ENCODE measurements around the gene PANK3. TPM values are rescaled to one million over a fixed set of nuclear protein-coding genes. Genes with fewer than 3 reads are reported as not detected.

Gene PANK3
- total RNA-seq, 1 donor from 2014 or later: 38.6 TPM

DNA sequence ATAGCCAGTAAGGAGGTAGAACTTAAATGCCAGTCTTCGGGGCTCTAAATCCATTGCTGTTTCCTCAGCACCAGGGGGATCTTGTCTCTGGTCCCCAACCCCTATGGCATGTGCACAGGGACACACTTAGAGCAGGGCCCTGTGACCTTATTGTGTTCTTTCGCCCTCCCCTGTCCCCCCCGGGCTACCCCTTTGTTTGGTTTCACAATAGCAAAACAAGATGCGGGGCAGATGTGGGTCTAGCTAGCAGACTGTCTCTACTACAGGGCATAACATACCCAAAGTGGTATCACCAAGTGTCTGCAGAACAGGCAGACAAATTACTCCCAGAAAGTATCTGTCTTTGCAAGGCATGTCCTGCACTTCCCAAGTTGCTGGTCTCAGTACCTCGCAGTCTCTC is 48.0 kb downstream of the PANK3 start:
- Histone ChIP-seq H3K27me3 (ENCODE audit: control insufficient read depth in 3 of 3, insufficient read depth in 3 of 3, low read length in 3 of 3) (peaks cover 24 to 41% (median 38%) of the 10 kb centered on the region in 3 donors), H3K4me3 (ENCODE audit: low read length in 3 of 3) (no peak overlapping the region), H3K9me3 (ENCODE audit: control insufficient read depth in 3 of 3, low read length in 3 of 3) (peaks cover 0 to 3% (median 2%) of the 10 kb centered on the region in 3 donors), H3K9ac (ENCODE audit: low read depth in 1 of 3, low read length in 3 of 3) (no peak overlapping the region), H3K27ac (ENCODE audit: low read depth, low read length) (no peak overlapping the region), H3K4me1 (ENCODE audit: control insufficient read depth in 3 of 3, insufficient read depth in 3 of 3, low read length in 3 of 3) (peaks cover 3 to 5% (median 5%) of the 10 kb centered on the region in 3 donors), H3K36me3 (ENCODE audit: control insufficient read depth in 3 of 3, insufficient read depth in 3 of 3, low read length in 3 of 3) (no peaks in the 10 kb centered on the region)

DNA sequence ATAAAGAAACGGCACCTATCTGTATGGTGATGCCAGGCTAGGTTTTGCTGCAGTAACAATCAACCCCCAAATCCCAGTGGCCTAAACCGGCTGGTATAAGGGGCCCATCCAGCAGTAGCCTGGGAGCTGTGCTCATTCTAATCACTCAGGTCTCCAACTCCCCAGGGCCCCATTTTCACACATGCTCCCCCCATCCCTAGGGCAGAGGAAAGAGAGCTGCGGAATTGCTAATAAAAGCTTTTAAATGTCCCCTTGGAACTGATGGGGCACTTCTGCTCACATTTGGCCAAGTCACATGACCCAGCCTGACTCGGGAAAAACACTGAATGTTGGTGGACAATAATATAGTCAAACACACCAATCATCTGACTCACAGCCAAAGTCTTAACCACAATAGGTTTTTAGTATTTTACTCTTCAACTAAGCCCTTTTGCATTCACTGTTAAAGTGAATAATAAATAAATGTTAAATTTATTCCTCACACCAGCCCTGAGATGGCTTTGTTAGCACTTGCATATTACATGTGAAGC is 48.5 kb downstream of the PANK3 start:
- H3K9me3 ChIP-seq (ENCODE audit: control insufficient read depth in 3 of 3, low read length in 3 of 3): peaks cover 0 to 3% (median 2%) of the 10 kb centered on the region in 3 donors
- peaks cover 3 to 5% (median 5%) of the 10 kb centered on the region in 3 donors for H3K4me1 ChIP-seq (ENCODE audit: control insufficient read depth in 3 of 3, insufficient read depth in 3 of 3, low read length in 3 of 3)
- no peaks in the 10 kb centered on the region for H3K36me3 ChIP-seq (ENCODE audit: control insufficient read depth in 3 of 3, insufficient read depth in 3 of 3, low read length in 3 of 3)
- no peak overlapping the region for H3K4me3 ChIP-seq (ENCODE audit: low read length in 3 of 3)
- no peak overlapping the region for H3K9ac ChIP-seq (ENCODE audit: low read depth in 1 of 3, low read length in 3 of 3)
- H3K27ac ChIP-seq (ENCODE audit: low read depth, low read length): no peak overlapping the region
- H3K27me3 ChIP-seq (ENCODE audit: control insufficient read depth in 3 of 3, insufficient read depth in 3 of 3, low read length in 3 of 3): peaks cover 24 to 41% (median 38%) of the 10 kb centered on the region in 3 donors

DNA sequence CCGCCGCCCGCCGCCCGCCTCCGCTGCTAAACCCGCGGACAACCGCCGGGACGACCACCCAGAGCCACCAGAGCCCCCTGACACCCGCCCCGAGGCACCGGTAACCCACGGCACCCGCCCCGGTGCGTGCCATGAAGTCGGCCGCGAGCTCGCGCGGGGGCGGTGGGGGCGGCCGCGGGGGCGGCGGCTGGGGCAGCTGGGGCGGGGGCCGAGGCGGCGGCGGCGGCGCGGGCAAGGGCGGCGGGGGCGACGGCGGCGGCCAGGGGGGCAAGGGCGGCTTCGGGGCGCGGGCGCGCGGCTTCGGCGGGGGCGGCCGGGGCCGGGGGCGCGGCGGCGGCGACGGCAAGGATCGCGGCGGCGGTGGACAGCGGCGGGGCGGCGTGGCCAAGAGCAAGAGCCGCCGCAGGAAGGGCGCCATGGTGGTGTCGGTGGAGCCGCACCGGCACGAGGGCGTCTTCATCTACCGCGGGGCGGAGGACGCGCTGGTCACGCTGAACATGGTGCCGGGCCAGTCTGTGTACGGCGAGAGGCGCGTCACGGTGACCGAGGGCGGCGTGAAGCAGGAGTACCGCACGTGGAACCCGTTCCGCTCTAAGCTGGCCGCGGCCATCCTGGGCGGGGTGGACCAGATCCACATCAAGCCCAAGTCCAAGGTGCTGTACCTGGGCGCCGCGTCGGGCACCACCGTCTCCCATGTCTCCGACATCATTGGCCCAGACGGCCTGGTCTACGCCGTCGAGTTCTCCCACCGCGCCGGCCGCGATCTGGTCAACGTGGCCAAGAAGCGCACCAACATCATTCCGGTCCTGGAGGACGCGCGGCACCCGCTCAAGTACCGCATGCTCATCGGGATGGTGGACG is 49.6 kb downstream of the PANK3 start:
- no peaks in the 10 kb centered on the region for H3K36me3 ChIP-seq (ENCODE audit: control insufficient read depth in 3 of 3, insufficient read depth in 3 of 3, low read length in 3 of 3)
- H3K9ac ChIP-seq (ENCODE audit: low read depth in 1 of 3, low read length in 3 of 3): no peak overlapping the region
- peak overlapping the region in 2 of 3 donors; percentile 36 to 45 for H3K4me3 ChIP-seq (ENCODE audit: low read length in 3 of 3)
- no peak overlapping the region for H3K27ac ChIP-seq (ENCODE audit: low read depth, low read length)
- H3K9me3 ChIP-seq (ENCODE audit: control insufficient read depth in 3 of 3, low read length in 3 of 3): peaks cover 0 to 3% (median 2%) of the 10 kb centered on the region in 3 donors
- H3K4me1 ChIP-seq (ENCODE audit: control insufficient read depth in 3 of 3, insufficient read depth in 3 of 3, low read length in 3 of 3): peaks cover 3 to 5% (median 5%) of the 10 kb centered on the region in 3 donors
- H3K27me3 ChIP-seq (ENCODE audit: control insufficient read depth in 3 of 3, insufficient read depth in 3 of 3, low read length in 3 of 3): peaks cover 24 to 38% (median 37%) of the 10 kb centered on the region in 3 donors

DNA sequence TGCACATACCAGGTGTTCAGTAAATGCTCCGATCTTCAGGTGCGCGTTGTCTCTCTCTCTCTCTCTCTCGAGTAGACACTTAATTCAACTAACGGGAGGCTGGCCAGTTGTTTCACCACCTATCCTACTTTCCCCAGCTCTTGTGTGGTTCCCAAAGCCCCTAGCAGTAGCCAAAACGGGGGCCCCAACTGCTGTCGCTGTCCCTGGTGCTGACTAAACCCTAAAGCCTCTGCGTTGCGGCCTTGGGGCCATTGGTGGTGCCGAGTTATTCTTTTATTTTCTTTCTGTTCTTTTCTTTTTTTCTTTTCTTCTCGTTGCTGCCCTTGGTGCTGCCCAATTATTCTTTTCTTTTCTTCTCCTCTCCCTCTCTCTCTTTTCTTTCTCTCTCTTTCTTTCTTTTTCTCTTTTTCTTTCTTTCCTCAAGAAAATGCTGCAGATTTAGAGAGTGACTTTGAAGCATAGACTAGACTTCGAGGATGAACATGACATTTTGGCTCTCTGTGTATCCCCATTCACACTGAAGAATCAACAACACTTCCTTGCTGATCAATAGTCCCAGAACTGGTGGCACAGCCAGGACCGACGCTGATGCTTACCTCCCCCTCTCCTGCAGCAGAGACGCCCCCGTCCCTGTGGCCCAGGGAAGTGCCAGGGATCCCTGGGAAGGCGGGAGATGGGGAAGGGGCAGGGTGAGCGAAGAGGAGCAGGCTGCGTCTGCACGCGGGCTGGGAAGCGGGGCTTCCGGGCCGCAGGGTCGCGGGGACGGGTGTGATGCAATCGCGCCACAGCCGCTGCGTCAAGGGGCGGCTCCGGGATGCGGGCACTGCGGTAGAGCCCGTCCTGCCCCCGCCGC is 50.4 kb downstream of the PANK3 start, which contains the start of gene FBLL1:
TSS of gene FBLL1 (plus strand) at position 785 of the 853 bp plus-strand sequence. CDS start 200 bp downstream, outside the sequence.
- Histone ChIP-seq H3K27ac (ENCODE audit: low read depth, low read length) (no peak within 1 kb of the TSS), H3K36me3 (ENCODE audit: control insufficient read depth in 3 of 3, insufficient read depth in 3 of 3, low read length in 3 of 3) (no peaks in the 10 kb centered on the region), H3K9me3 (ENCODE audit: control insufficient read depth in 3 of 3, low read length in 3 of 3) (peaks cover 0 to 3% (median 2%) of the 10 kb centered on the region in 3 donors), H3K9ac (ENCODE audit: low read depth in 1 of 3, low read length in 3 of 3) (no peak within 1 kb of the TSS), H3K27me3 (ENCODE audit: control insufficient read depth in 3 of 3, insufficient read depth in 3 of 3, low read length in 3 of 3) (peaks cover 24 to 38% (median 36%) of the 10 kb centered on the region in 3 donors), H3K4me3 (ENCODE audit: low read length in 3 of 3) (peak within 1 kb of the TSS in 2 of 3 donors; percentile 45 to 49), H3K4me1 (ENCODE audit: control insufficient read depth in 3 of 3, insufficient read depth in 3 of 3, low read length in 3 of 3) (peaks cover 3 to 5% (median 5%) of the 10 kb centered on the region in 3 donors)

DNA sequence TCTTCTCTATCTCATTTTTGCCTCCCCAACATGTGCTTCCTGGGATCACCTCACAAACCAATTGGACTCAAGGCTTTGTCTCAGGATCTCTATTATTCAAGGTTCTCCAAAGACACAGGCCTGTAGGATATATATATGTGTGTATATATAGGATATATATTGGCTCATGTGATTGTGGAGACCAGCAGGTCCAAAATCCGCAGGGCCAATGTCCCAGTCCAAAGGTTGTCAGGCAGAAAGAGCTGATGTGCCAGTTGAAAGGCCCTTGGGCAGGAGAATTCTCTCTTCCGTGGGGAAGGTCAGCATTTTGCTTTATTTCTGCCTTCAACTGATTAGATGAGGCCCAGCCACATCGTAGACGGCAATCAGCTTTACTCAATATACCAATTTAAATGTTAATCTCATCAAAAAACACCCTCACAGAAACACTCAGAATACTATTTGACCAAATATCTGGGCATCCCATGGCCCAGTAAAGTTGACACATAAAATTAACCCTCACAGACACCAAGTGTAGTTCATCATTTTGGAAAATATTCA is 51.3 kb downstream of the PANK3 start:
- peaks cover 3 to 5% (median 5%) of the 10 kb centered on the region in 3 donors for H3K4me1 ChIP-seq (ENCODE audit: control insufficient read depth in 3 of 3, insufficient read depth in 3 of 3, low read length in 3 of 3)
- no peaks in the 10 kb centered on the region for H3K36me3 ChIP-seq (ENCODE audit: control insufficient read depth in 3 of 3, insufficient read depth in 3 of 3, low read length in 3 of 3)
- no peak overlapping the region for H3K4me3 ChIP-seq (ENCODE audit: low read length in 3 of 3)
- peaks cover 24 to 38% (median 36%) of the 10 kb centered on the region in 3 donors for H3K27me3 ChIP-seq (ENCODE audit: control insufficient read depth in 3 of 3, insufficient read depth in 3 of 3, low read length in 3 of 3)
- peaks cover 0 to 3% (median 2%) of the 10 kb centered on the region in 3 donors for H3K9me3 ChIP-seq (ENCODE audit: control insufficient read depth in 3 of 3, low read length in 3 of 3)
- H3K9ac ChIP-seq (ENCODE audit: low read depth in 1 of 3, low read length in 3 of 3): no peak overlapping the region
- H3K27ac ChIP-seq (ENCODE audit: low read depth, low read length): no peak overlapping the region

DNA sequence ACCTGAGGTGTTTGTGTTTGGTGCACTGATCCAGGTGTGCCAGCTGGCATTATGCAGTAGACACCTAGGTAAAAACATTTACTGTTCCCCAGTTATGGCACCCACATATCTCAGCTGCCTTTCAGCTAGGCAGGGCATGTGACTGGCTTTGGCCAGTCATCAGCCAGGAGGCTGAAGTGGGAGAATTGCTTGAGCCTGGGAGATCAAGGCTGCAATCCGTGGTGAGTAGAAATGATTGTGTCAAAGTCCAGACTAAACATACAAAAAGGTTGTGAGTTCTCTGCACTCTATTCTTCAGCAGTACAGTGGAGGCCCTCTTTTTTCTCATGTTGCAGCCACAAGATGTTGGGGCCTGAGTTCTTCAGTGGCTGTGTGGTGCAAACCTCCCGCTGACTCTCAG is 53.3 kb downstream of the PANK3 start:
- peaks cover 0 to 3% (median 0%) of the 10 kb centered on the region in 3 donors for H3K36me3 ChIP-seq (ENCODE audit: control insufficient read depth in 3 of 3, insufficient read depth in 3 of 3, low read length in 3 of 3)
- H3K4me3 ChIP-seq (ENCODE audit: low read length in 3 of 3): no peak overlapping the region
- no peak overlapping the region for H3K9ac ChIP-seq (ENCODE audit: low read depth in 1 of 3, low read length in 3 of 3)
- H3K9me3 ChIP-seq (ENCODE audit: control insufficient read depth in 3 of 3, low read length in 3 of 3): peaks cover 0 to 3% (median 2%) of the 10 kb centered on the region in 3 donors
- H3K27ac ChIP-seq (ENCODE audit: low read depth, low read length): no peak overlapping the region
- H3K4me1 ChIP-seq (ENCODE audit: control insufficient read depth in 3 of 3, insufficient read depth in 3 of 3, low read length in 3 of 3): peaks cover 3 to 5% (median 5%) of the 10 kb centered on the region in 3 donors
- peaks cover 16 to 24% (median 20%) of the 10 kb centered on the region in 3 donors for H3K27me3 ChIP-seq (ENCODE audit: control insufficient read depth in 3 of 3, insufficient read depth in 3 of 3, low read length in 3 of 3)

DNA sequence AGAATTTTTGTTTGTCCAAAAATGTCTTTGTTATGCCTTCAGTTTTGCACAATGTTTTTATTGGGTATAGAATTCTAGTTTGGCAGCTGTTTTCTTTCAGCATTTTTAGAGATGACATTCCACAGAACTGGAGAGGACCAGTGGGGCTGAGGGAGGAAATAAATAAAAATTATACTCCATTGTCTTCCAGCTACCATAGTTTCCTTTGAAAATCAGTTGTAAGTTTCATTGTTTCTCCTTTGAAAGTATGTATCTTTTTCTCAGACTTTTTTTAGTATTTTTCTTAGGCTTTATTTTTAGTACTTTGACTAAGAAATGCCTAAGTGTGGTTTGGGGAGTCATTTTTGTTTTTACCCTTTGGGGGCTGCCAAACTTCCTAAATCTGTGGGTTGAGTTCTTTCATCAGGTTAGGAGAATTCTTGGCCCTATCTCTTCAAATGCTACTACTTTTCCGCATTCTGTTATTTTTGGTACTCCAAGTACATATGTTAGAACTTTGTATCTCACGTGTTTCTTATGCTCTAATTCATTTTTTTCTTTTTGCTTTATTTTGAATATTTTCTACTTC is 65.2 kb downstream of the PANK3 start:
- H3K9me3 ChIP-seq (ENCODE audit: control insufficient read depth in 3 of 3, low read length in 3 of 3): no peaks in the 10 kb centered on the region
- H3K4me1 ChIP-seq (ENCODE audit: control insufficient read depth in 3 of 3, insufficient read depth in 3 of 3, low read length in 3 of 3): no peaks in the 10 kb centered on the region
- H3K9ac ChIP-seq (ENCODE audit: low read depth in 1 of 3, low read length in 3 of 3): no peak overlapping the region
- no peaks in the 10 kb centered on the region for H3K27me3 ChIP-seq (ENCODE audit: control insufficient read depth in 3 of 3, insufficient read depth in 3 of 3, low read length in 3 of 3)
- no peak overlapping the region for H3K27ac ChIP-seq (ENCODE audit: low read depth, low read length)
- peaks cover 28 to 80% (median 72%) of the 10 kb centered on the region in 3 donors for H3K36me3 ChIP-seq (ENCODE audit: control insufficient read depth in 3 of 3, insufficient read depth in 3 of 3, low read length in 3 of 3)
- no peak overlapping the region for H3K4me3 ChIP-seq (ENCODE audit: low read length in 3 of 3)

DNA sequence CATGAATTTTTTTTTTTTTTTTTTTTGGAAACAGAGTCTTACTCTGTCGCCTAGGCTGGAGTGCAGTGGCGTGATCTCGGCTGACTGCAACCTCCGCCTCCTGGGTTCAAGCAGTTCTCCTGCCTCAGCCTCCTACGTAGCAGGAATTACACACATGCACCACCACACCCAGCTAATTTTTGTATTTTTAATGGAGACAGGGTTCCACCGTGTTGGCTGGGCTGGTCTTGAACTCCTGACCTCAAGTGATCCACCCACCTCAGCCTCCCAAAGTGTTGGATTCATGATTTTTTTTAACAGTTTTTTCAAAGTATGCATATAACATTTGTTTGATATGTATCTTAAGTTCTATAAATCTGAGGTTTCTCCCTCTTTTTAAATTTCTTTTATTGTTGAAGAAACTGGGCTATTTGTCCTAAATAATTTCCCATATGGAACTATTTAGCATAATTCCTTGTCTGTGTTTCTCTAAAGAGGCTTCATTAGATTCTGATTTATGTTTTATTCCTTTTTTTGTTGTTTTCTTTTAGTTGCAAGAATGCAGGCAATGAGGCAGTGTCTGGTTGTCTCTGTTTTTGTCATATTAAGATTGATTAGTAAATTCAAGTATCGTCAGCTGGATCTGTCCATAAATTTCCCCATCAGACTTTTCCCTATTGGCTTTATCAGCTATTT is 76.5 kb downstream of the PANK3 start:
- no peak overlapping the region for H3K27ac ChIP-seq (ENCODE audit: low read depth, low read length)
- H3K4me1 ChIP-seq (ENCODE audit: control insufficient read depth in 3 of 3, insufficient read depth in 3 of 3, low read length in 3 of 3): no peaks in the 10 kb centered on the region
- H3K36me3 ChIP-seq (ENCODE audit: control insufficient read depth in 3 of 3, insufficient read depth in 3 of 3, low read length in 3 of 3): peaks cover 8 to 40% (median 37%) of the 10 kb centered on the region in 3 donors
- H3K27me3 ChIP-seq (ENCODE audit: control insufficient read depth in 3 of 3, insufficient read depth in 3 of 3, low read length in 3 of 3): no peaks in the 10 kb centered on the region
- no peak overlapping the region for H3K9ac ChIP-seq (ENCODE audit: low read depth in 1 of 3, low read length in 3 of 3)
- no peak overlapping the region for H3K4me3 ChIP-seq (ENCODE audit: low read length in 3 of 3)
- H3K9me3 ChIP-seq (ENCODE audit: control insufficient read depth in 3 of 3, low read length in 3 of 3): no peaks in the 10 kb centered on the region
